GM12878 (cell line): ENCODE results near the gene GJC1. TPM values are rescaled to one million over a fixed set of nuclear protein-coding genes. Genes with fewer than 3 reads are reported as not detected.

Source experiments
- ATF7 ChIP-seq: fragments of 450-650 bp; IDR thresholded peaks from 2 replicates; pipeline ENCODE4 v1.6.1; 2016; ENCODE audit warnings: low read depth, mild to moderate bottlenecking
- CHD2 ChIP-seq: IDR thresholded peaks from 2 replicates; pipeline ENCODE4 v1.6.1; 2011; ENCODE audit warnings: low read depth, low read length, improper control_type of control experiment, borderline replicate concordance
- ESRRA ChIP-seq: IDR thresholded peaks from 2 replicates; pipeline ENCODE4 v1.6.1; 2012; ENCODE audit warnings: mild to moderate bottlenecking, low read length, improper control_type of control experiment
- HDAC2 ChIP-seq: fragments of 200-600 bp; sonication (generic); IDR thresholded peaks from 2 replicates; pipeline ENCODE4 v1.6.1; 2017
- HDGF ChIP-seq: fragments of 450-650 bp; IDR thresholded peaks from 2 replicates; pipeline ENCODE4 v1.6.1; 2016; ENCODE audit warnings: antibody characterized with exemption
- KAT2A ChIP-seq: conservative IDR thresholded peaks from 2 replicates; pipeline ENCODE4 v1.6.1; 2011; ENCODE audit warnings: low read depth, low read length; ENCODE audit not compliant: control insufficient read depth
- LARP7 ChIP-seq: fragments of 450-650 bp; IDR thresholded peaks from 2 replicates; pipeline ENCODE4 v1.6.1; 2017; ENCODE audit warnings: mild to moderate bottlenecking
- RCOR1 ChIP-seq: conservative IDR thresholded peaks from 2 replicates; pipeline ENCODE4 v1.6.1; 2012; ENCODE audit warnings: low read depth, low read length, improper control_type of control experiment
- RFX5 ChIP-seq: IDR thresholded peaks from 2 replicates; pipeline ENCODE4 v1.6.1; 2011; ENCODE audit warnings: low read depth, low read length, improper control_type of control experiment
- SMC3 ChIP-seq: IDR thresholded peaks from 2 replicates; pipeline ENCODE4 v1.6.1; 2011; ENCODE audit warnings: low read length, improper control_type of control experiment, borderline replicate concordance
- TBL1XR1 ChIP-seq: IDR thresholded peaks from 2 replicates; pipeline ENCODE4 v1.6.1; 2012; ENCODE audit warnings: low read depth, low read length, improper control_type of control experiment
- TCF3 ChIP-seq: IDR thresholded peaks from 2 replicates; pipeline ENCODE4 v1.6.1; 2012; ENCODE audit warnings: low read depth, mild to moderate bottlenecking, low read length, borderline replicate concordance; ENCODE audit not compliant: insufficient read depth
- TCF7 ChIP-seq: IDR thresholded peaks from 2 replicates; pipeline ENCODE4 v1.6.1; 2014; ENCODE audit warnings: antibody characterized with exemption, borderline replicate concordance
- polyA plus RNA-seq, 11 experiments: library from polyadenylated mRNA; depleted of rRNA in 4 of 11; unstranded in 6 of 11; stranded (reverse) in 5 of 11; fragments of >200 nt; fragmentation: Nextera tagmentation in 4 of 11; fragmentation: Illumina TruSeq in 1 of 11; extraction: Ambion mirVana in 4 of 11; extraction: Trizol in 1 of 11; gene quantifications; 1 replicate in 1 of 11; 2 replicates in 10 of 11; pipeline versions ENCODE4 v1.2.1 to v1.2.3, GENCODE V29; 2011 to 2016; ENCODE audit warnings: inconsistent platforms in 2 of 11, missing spikeins in 2 of 11, low read depth in 1 of 11
- total RNA-seq, 4 experiments: library from RNA; depleted of rRNA in 3 of 4; stranded (reverse); fragments of >200 nt in 3 of 4; fragmentation: Illumina TruSeq in 1 of 4; extraction: Trizol in 1 of 4; gene quantifications; 2 replicates each; pipeline versions ENCODE4 v1.2.1 to v1.2.3, GENCODE V29; 2013 to 2021
- TF ChIP-seq, protein P1 (sequence below): IDR thresholded peaks from 2 replicates; pipeline ENCODE4 v1.6.1; 2012; ENCODE audit warnings: improper control_type of control experiment, low read depth, low read length; ENCODE audit not compliant: insufficient replicate concordance
- TF ChIP-seq, protein P2 (sequence below): fragments of 450-650 bp; IDR thresholded peaks from 2 replicates; pipeline ENCODE4 v1.6.1; 2018; ENCODE audit warnings: borderline replicate concordance, mild to moderate bottlenecking; ENCODE audit not compliant: partially characterized antibody
- TF ChIP-seq, protein P3 (sequence below): fragments of 450-650 bp; IDR thresholded peaks from 2 replicates; pipeline ENCODE4 v1.6.1; 2017; ENCODE audit warnings: mild to moderate bottlenecking, moderate library complexity

Gene GJC1
- total and polyA plus RNA-seq, 10 of the 15 experiments (the other 5 are each of a cell fraction or from before 2014, with no cell fraction given), result 0.37 to 3.4 (median 0.90) TPM

DNA sequence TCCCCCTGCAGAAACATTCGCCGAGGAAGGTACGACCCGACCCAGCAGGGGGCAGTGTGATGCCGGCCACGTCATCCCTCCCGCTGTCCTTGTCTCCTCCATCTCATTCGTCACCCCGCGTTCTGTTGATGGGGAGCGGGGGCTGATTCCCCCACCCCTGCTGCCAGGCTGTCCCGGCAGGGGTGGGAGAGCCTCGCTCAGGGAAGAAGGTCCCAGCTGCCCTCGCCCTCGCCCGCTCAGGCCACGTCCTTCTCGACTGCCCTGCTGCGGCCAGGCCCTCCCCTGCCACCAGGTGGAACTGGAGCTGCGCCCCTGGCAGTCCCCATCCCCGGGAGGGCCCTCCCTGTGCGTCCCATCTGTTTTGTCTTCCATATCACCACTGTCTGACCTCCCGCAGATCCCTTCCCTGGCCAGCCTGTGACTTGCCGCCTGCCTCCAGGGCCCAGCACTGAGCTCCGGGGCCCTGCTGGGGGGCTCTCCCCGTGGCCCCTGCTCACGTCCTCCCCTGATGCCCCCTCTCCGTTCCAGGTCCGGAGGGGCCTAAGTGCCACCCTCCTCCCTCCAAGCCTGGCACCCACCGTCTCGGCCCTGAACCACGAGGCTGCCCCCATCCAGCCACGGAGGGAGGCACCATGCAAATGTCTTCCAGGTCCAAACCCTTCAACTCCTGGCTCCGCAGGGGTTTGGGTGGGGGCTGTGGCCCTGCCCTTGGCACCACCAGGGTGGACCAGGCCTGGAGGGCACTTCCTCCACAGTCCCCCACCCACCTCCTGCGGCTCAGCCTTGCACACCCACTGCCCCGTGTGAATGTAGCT, 50.7 kb downstream of the GJC1 start (continued):
- TF ChIP-seq, protein P1, sequence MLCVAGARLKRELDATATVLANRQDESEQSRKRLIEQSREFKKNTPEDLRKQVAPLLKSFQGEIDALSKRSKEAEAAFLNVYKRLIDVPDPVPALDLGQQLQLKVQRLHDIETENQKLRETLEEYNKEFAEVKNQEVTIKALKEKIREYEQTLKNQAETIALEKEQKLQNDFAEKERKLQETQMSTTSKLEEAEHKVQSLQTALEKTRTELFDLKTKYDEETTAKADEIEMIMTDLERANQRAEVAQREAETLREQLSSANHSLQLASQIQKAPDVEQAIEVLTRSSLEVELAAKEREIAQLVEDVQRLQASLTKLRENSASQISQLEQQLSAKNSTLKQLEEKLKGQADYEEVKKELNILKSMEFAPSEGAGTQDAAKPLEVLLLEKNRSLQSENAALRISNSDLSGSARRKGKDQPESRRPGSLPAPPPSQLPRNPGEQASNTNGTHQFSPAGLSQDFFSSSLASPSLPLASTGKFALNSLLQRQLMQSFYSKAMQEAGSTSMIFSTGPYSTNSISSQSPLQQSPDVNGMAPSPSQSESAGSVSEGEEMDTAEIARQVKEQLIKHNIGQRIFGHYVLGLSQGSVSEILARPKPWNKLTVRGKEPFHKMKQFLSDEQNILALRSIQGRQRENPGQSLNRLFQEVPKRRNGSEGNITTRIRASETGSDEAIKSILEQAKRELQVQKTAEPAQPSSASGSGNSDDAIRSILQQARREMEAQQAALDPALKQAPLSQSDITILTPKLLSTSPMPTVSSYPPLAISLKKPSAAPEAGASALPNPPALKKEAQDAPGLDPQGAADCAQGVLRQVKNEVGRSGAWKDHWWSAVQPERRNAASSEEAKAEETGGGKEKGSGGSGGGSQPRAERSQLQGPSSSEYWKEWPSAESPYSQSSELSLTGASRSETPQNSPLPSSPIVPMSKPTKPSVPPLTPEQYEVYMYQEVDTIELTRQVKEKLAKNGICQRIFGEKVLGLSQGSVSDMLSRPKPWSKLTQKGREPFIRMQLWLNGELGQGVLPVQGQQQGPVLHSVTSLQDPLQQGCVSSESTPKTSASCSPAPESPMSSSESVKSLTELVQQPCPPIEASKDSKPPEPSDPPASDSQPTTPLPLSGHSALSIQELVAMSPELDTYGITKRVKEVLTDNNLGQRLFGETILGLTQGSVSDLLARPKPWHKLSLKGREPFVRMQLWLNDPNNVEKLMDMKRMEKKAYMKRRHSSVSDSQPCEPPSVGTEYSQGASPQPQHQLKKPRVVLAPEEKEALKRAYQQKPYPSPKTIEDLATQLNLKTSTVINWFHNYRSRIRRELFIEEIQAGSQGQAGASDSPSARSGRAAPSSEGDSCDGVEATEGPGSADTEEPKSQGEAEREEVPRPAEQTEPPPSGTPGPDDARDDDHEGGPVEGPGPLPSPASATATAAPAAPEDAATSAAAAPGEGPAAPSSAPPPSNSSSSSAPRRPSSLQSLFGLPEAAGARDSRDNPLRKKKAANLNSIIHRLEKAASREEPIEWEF, result no peak
- peak; percentile 61; the same call in 1 of the 2 replicates for TF ChIP-seq HDGF
- no peak for TF ChIP-seq RCOR1
- no peak for TF ChIP-seq HDAC2
- TF ChIP-seq, protein P2, sequence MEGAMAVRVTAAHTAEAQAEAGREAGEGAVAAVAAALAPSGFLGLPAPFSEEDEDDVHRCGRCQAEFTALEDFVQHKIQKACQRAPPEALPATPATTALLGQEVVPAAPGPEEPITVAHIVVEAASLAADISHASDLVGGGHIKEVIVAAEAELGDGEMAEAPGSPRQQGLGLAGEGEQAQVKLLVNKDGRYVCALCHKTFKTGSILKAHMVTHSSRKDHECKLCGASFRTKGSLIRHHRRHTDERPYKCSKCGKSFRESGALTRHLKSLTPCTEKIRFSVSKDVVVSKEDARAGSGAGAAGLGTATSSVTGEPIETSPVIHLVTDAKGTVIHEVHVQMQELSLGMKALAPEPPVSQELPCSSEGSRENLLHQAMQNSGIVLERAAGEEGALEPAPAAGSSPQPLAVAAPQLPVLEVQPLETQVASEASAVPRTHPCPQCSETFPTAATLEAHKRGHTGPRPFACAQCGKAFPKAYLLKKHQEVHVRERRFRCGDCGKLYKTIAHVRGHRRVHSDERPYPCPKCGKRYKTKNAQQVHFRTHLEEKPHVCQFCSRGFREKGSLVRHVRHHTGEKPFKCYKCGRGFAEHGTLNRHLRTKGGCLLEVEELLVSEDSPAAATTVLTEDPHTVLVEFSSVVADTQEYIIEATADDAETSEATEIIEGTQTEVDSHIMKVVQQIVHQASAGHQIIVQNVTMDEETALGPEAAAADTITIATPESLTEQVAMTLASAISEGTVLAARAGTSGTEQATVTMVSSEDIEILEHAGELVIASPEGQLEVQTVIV, result no peak
- 0 out of 2 replicates have a peak, but pooled peaks have one; percentile 18 for TF ChIP-seq CHD2
- no peak for TF ChIP-seq RFX5
- 0 out of 2 replicates have a peak, but pooled peaks have one; percentile 12 for TF ChIP-seq ESRRA
- TF ChIP-seq, protein P3, sequence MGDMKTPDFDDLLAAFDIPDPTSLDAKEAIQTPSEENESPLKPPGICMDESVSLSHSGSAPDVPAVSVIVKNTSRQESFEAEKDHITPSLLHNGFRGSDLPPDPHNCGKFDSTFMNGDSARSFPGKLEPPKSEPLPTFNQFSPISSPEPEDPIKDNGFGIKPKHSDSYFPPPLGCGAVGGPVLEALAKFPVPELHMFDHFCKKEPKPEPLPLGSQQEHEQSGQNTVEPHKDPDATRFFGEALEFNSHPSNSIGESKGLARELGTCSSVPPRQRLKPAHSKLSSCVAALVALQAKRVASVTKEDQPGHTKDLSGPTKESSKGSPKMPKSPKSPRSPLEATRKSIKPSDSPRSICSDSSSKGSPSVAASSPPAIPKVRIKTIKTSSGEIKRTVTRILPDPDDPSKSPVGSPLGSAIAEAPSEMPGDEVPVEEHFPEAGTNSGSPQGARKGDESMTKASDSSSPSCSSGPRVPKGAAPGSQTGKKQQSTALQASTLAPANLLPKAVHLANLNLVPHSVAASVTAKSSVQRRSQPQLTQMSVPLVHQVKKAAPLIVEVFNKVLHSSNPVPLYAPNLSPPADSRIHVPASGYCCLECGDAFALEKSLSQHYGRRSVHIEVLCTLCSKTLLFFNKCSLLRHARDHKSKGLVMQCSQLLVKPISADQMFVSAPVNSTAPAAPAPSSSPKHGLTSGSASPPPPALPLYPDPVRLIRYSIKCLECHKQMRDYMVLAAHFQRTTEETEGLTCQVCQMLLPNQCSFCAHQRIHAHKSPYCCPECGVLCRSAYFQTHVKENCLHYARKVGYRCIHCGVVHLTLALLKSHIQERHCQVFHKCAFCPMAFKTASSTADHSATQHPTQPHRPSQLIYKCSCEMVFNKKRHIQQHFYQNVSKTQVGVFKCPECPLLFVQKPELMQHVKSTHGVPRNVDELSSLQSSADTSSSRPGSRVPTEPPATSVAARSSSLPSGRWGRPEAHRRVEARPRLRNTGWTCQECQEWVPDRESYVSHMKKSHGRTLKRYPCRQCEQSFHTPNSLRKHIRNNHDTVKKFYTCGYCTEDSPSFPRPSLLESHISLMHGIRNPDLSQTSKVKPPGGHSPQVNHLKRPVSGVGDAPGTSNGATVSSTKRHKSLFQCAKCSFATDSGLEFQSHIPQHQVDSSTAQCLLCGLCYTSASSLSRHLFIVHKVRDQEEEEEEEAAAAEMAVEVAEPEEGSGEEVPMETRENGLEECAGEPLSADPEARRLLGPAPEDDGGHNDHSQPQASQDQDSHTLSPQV, result no peak
- TF ChIP-seq SMC3, result peak; percentile 53; the same call in 1 of the 2 replicates
- no peak for TF ChIP-seq KAT2A
- no peak for TF ChIP-seq TBL1XR1
- no peak for TF ChIP-seq TCF7
- TF ChIP-seq LARP7, result no peak
- no peak for TF ChIP-seq TCF3
- peak; percentile 80 for TF ChIP-seq ATF7
